A673 (cell line): ENCODE results near the gene DLGAP1. TPM values are rescaled to one million over a fixed set of nuclear protein-coding genes. Genes with fewer than 3 reads are reported as not detected.

Experiments used
- BruUV-seq: library from RNA; stranded (reverse); fragments of 400-500 nt; replicated peaks from 2 replicates; lab custom pipeline; 2021; lab: Mats Ljungman, UMichigan
- CTCF ChIA-PET: fragments of 300-600 bp; sonication (Branson Sonifier 250); formaldehyde crosslinking; loops from one replicate; lab custom pipeline; 2022; ENCODE audit warnings: antibody characterized with exemption; lab: Charles Lee
- POLR2A ChIA-PET: fragments of 300-600 bp; sonication (Branson Sonifier 250); formaldehyde crosslinking; loops from one replicate; lab custom pipeline; 2022; ENCODE audit warnings: antibody characterized with exemption; ENCODE audit not compliant: low non-redundant PET; lab: Charles Lee
- DNase-seq: peaks from one replicate; pipeline ENCODE4 v3.0.0-alpha.2; 2015; ENCODE audit warnings: low spot score
- H3K27ac ChIP-seq: fragments of 200-600 bp; sonication (generic); 2 replicates; pipeline ENCODE4 v1.5.1; 2016; ENCODE audit warnings: mixed run types, low read depth, mild to moderate bottlenecking, mixed read lengths, antibody characterized with exemption, low read length; ENCODE audit not compliant: poor library complexity, severe bottlenecking
- H3K27me3 ChIP-seq: fragments of 200-600 bp; sonication (generic); replicated peaks from 2 replicates; pipeline ENCODE4 v1.6.1; 2017; ENCODE audit warnings: mixed run types, low read depth, mild to moderate bottlenecking, mixed read lengths, antibody characterized with exemption, low read length; ENCODE audit not compliant: insufficient read depth, poor library complexity
- H3K36me3 ChIP-seq: fragments of 200-600 bp; sonication (generic); 2 replicates; pipeline ENCODE4 v1.6.1; 2016; ENCODE audit warnings: mixed run types, mild to moderate bottlenecking, mixed read lengths, antibody characterized with exemption, low read length; ENCODE audit not compliant: insufficient read depth, poor library complexity, severe bottlenecking
- H3K4me1 ChIP-seq: fragments of 200-600 bp; sonication (generic); 2 replicates; pipeline ENCODE4 v1.6.1; 2017; ENCODE audit warnings: mixed run types, mild to moderate bottlenecking, mixed read lengths, antibody characterized with exemption, low read length; ENCODE audit not compliant: insufficient read depth, poor library complexity, severe bottlenecking
- H3K4me3 ChIP-seq: fragments of 200-600 bp; sonication (generic); 2 replicates; pipeline ENCODE4 v1.5.1; 2016; ENCODE audit warnings: low read depth, mixed run types, mild to moderate bottlenecking, mixed read lengths, low read length; ENCODE audit not compliant: poor library complexity, severe bottlenecking
- H3K9me3 ChIP-seq: fragments of 200-600 bp; sonication (generic); 2 replicates; pipeline ENCODE4 v1.6.1; 2016; ENCODE audit warnings: mixed run types, low read depth, mild to moderate bottlenecking, mixed read lengths, antibody characterized with exemption, low read length; ENCODE audit not compliant: poor library complexity, severe bottlenecking
- EZH2 ChIP-seq: fragments of 200-600 bp; sonication (generic); IDR thresholded peaks from 2 replicates; pipeline ENCODE4 v1.6.1; 2017; ENCODE audit warnings: borderline replicate concordance, low read depth, mild to moderate bottlenecking, mixed read lengths, antibody characterized with exemption, low read length; ENCODE audit not compliant: poor library complexity, severe bottlenecking
- intact Hi-C: fragments of 100-400 bp; cut with micrococcal nuclease; formaldehyde crosslinking; loops from one replicate; pipeline ENCODE4 v1.10.0; 2022; ENCODE audit not compliant: unreplicated experiment
- total RNA-seq: library from RNA; stranded (reverse); gene quantifications from 2 replicates; pipeline ENCODE4 v1.2.3, GENCODE V29; 2021
- TF ChIP-seq, protein P1 (sequence below): fragments of 300-800, 200-600 bp; sonication (generic); conservative IDR thresholded peaks from 2 replicates; pipeline ENCODE4 v1.5.1; 2017; ENCODE audit warnings: low read depth, mild to moderate bottlenecking, antibody characterized with exemption, low read length, moderate library complexity, mixed read lengths

DLGAP1 gene
- total RNA-seq, 1 experiment from 2014 or later: 135 TPM

DNA sequence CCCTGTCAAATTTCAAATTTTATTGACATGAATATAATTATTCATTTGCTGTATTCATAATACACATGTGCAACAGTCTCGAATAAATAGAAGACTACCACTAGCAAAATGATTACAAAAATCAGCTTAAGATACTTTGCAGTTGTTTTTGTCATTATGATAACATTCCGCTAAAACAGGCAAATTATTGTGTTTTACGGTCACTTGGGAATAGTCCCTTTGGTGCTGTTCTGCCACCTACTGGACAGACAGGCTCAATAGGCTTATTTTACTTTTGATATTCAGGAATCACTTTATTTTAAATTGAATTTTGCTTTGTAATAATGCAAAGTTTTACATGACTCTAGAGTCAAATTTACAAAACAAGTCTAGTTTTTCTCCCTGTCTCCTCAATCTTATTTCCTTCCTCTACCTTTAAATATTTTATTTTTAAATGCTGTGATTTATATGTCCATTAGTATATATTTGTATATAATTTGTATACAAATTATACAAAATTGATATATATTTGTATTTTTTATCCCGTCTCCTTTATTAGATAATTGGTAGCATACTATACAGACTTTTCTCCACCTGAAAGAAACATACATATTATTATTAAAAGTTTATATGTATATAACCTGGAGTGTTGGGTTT lies 456.3 kb downstream of the DLGAP1 start:
- no TSS peak for BruUV-seq
- CTCF ChIA-PET: interaction anchor here (0.6 to 1.4 kb wide), 4 partner anchors 123 to 332 kb away, joined by 3 to 6 read pairs (median 4); no protein-coding TSS in a partner anchor
- Histone ChIP-seq H3K4me1 (peaks cover 34% of the 10 kb centered on the region), H3K36me3 (peaks cover 5% of the 10 kb centered on the region), H3K27ac (no peak overlapping the region), H3K9me3 (no peaks in the 10 kb centered on the region), H3K4me3 (peak overlapping the region; percentile 6), H3K27me3 (no peaks in the 10 kb centered on the region)
- intact Hi-C loops: loop anchor here (1.0 to 5.0 kb wide), 4 partner anchors 129 to 717 kb away; no protein-coding TSS in a partner anchor
- DNase-seq: peak; percentile 85
- POLR2A ChIA-PET: no interaction called here
- TF ChIP-seq EZH2: no peak
- TF ChIP-seq, protein P1, sequence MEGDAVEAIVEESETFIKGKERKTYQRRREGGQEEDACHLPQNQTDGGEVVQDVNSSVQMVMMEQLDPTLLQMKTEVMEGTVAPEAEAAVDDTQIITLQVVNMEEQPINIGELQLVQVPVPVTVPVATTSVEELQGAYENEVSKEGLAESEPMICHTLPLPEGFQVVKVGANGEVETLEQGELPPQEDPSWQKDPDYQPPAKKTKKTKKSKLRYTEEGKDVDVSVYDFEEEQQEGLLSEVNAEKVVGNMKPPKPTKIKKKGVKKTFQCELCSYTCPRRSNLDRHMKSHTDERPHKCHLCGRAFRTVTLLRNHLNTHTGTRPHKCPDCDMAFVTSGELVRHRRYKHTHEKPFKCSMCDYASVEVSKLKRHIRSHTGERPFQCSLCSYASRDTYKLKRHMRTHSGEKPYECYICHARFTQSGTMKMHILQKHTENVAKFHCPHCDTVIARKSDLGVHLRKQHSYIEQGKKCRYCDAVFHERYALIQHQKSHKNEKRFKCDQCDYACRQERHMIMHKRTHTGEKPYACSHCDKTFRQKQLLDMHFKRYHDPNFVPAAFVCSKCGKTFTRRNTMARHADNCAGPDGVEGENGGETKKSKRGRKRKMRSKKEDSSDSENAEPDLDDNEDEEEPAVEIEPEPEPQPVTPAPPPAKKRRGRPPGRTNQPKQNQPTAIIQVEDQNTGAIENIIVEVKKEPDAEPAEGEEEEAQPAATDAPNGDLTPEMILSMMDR: peak; percentile 83

DNA sequence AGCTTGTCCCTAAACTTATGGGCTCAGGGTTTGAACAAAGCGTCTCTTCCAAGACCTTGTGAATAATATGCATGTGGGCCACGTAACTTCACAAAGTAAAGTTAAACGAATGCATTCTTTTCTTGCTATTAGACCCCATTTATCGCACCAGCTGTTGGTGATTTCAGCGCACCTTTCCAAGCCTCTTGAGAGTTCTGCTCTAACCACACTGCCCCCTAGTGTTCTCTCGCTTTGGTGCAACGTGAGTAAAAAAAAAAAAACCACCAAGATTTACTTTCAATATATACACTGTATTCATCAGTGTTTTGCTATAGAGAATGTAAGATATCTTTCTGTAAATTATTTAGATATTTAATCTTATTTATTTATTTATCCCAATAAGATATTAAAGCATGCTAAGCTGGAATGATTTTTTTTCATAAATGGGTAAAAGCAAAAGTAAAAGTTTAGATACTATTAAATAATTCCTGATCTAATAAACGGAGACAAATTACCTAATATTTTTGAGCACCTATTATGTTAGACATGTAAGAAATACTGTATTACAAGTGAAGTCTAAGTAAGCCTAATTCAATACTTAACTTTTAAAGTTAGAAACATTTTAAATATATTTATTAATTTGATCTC lies 459.5 kb downstream of the DLGAP1 start:
- TF ChIP-seq EZH2: no peak
- TF ChIP-seq, protein P1: peak; percentile 92
- Histone ChIP-seq H3K27me3 (no peaks in the 10 kb centered on the region), H3K36me3 (peaks cover 3% of the 10 kb centered on the region), H3K9me3 (no peaks in the 10 kb centered on the region), H3K4me1 (peaks cover 48% of the 10 kb centered on the region), H3K4me3 (peak overlapping the region; percentile 13), H3K27ac (peak overlapping the region; percentile 83)
- intact Hi-C loops: loop anchor here (1.0 to 5.0 kb wide), 7 partner anchors 123 to 713 kb away; no protein-coding TSS in a partner anchor
- POLR2A ChIA-PET: no interaction called here
- peak; percentile 93 for DNase-seq
- BruUV-seq: no TSS peak
- CTCF ChIA-PET: interaction anchor here (0.6 to 1.8 kb wide), 12 partner anchors 8 to 1074 kb away, joined by 3 to 8 read pairs (median 4); no protein-coding TSS in a partner anchor

DNA sequence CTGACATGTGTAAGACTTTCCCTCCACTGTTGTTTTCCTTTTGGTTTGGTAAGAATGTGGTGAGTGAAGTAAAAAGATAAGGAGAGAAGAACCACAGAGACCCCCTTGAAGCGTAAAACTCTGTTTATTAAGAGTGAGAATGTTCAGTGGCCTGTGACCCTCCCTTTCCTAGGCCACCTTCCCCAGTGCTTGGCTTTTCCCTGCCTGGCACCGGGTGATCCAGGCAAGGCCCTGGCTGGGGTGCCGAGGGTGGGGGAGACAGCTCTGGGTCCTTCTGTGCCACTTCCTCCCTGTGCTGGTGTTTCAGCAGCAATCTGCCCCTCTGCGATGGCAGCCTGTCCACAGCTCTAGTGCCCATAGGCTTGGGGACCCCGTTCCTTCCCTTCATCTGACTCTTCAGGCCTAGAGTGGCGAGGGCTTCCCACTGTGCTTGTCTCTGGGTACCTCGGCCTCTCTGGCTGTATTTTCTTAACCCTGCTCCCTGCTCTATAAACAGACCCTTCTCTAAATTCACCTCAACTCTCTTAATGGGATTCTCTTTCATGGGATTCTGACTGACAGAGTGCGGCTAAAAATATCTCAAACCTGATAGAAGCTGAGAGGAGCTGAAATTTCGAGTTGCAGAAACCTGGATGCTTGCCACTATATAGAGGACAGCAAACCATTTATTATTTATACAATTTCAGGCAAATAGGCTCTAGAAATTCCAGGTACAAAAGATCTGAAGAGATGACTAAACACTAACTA lies 461.0 kb downstream of the DLGAP1 start:
- ChIA-PET CTCF (interaction anchor here (0.7 to 1.8 kb wide), 4 partner anchors 10 to 541 kb away, joined by 3 to 8 read pairs (median 4); no protein-coding TSS in a partner anchor), POLR2A (no interaction called here)
- Histone ChIP-seq H3K36me3 (no peaks in the 10 kb centered on the region), H3K4me1 (peaks cover 48% of the 10 kb centered on the region), H3K9me3 (no peaks in the 10 kb centered on the region), H3K4me3 (peak overlapping the region; percentile 26), H3K27me3 (no peaks in the 10 kb centered on the region), H3K27ac (peak overlapping the region; percentile 83)
- intact Hi-C loops: loop anchor here (2.0 kb wide), 3 partner anchors 151 to 223 kb away; no protein-coding TSS in a partner anchor
- BruUV-seq: no TSS peak
- peak; percentile 26 for DNase-seq
- TF ChIP-seq, protein P1: no peak
- TF ChIP-seq EZH2: no peak
